SKM-1 treated with dmso at 0.1 percent for 144 hours (cell line): ENCODE measurements around the gene KCTD20.
A peak's percentile ranks its signal among the peaks of the same experiment; 100 is the strongest.
"Not testable (repeated sequence)": the region's sequence is repeated elsewhere in the genome, so short reads cannot be mapped to it uniquely, and the experiment has no call there.

Experiments used
- DNase-seq: peaks from one replicate; lab custom pipeline; 2025; ENCODE audit not compliant: unreplicated experiment; lab: John Stamatoyannopoulos, UW

The KCTD20 gene

DNA sequence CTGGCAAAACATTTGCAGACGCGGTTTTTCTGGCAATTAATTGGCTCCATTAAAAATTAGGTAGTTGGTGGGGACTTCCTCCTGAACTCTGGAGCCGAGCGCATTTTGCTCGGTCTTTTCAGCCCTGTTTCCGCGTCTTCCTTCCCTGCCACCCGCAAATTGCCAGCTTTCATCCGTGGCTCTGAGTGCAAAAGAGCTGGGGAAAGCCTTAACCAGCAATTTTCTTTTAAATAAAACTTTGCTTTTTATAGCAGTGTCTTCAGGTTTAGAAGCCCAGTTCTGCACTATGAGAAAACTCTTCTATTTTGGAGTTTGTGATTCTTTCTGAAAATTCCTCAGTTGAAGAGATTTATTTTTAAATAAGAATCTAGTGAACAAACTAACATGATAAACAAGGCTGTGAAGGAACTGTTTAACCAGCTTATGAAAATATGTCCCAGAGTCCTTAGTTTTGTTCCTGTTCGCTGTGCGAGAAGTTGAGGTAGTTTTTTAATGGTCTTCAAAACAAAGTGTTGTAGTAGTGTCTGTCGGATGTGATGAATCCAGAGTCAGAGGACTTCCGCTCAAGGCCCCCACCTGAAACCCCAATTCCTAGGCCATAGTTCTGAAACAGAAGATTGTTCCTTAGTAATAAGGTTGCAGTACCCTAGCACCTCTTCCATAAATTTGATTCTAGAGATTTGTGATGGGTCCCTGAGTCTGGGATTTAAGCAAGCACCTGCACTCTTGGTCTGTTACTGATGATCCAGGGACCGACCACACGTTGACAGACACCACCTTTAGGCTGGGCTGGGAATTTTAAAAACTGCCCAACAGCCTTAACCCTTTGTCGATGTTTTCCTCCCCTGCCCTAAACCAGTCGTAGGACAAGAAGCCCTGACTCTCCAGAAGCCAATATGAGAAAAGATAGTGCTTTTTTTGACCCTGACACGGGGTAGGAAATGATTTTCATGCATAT lies 950 bp downstream of the KCTD20 start:
- DNase-seq: no peak

- DNase-seq: no peak
These were observed 1.7 kb downstream of the KCTD20 start for GRCh38 chr6:36444470-36444869.

DNA sequence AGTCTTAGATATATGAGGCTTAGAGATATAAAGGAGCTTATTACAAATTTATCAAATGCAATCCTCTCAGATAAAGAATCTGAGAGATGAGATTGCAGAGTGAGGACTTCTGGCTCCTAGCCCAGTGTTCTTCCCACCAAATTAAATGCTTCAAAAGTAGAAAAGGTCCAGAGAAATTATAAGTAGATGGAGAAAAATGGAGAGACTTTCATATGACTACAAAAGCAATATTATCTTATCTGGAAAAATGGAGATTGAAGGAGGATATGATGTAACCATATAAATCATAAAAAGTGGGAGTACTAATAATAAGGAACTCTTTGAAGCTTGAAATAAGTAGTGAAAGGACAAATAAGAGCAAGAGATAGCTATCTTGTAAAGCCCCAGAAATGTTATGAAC lies 2.8 kb downstream of the KCTD20 start:
- DNase-seq: no peak

- not testable (repeated sequence) for DNase-seq
These were observed 6.4 kb downstream of the KCTD20 start for GRCh38 chr6:36449173-36449572.

DNA sequence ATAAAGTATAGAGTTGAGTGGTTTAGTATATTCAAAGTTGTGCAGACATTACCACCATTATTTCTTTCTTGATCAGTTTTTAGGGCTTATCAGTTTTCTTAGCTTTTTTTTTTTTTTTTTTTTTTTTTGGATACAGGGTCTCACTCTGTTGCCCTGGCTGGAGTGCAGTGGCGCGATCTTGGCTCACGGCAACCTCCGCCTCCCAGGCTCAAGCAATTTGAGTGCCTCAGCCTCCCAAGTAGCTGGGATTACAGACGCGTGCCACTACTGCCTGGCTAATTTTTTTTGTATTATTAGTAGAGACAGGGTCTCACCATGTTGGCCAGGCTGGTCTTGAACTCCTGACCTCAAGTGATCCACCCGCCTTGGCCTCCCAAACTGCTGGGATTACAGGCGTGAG lies 10.1 kb downstream of the KCTD20 start:
- DNase-seq: not testable (repeated sequence)

- no peak for DNase-seq
These were observed 12.8 kb downstream of the KCTD20 start for GRCh38 chr6:36455486-36456027.

- no peak for DNase-seq
These were observed 16.7 kb downstream of the KCTD20 start for GRCh38 chr6:36459501-36459900.

GRCh38 chr6:36460916-36461315 lies 18.1 kb downstream of the KCTD20 start:
- no peak for DNase-seq

GRCh38 chr6:36461646-36462045 lies 18.8 kb downstream of the KCTD20 start:
- no peak for DNase-seq

DNA sequence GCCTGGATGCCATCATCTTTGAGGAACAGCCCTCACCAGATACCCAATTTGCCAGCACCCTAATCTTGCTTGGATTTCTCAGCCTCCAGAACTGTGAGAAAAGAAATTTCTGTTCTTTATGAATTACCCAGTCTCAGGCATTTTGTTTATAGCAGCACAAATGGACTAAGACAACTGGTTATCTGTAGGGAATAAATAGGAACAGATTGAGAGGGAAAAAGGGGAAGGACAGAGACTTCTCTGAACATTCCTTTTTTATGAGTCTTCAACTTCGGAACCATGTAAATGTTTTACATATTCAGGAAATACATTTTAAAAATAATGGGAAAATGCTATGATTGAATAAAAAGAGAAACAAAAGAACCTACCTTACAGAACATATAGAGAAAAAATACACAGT lies 20.9 kb downstream of the KCTD20 start:
- no peak for DNase-seq

DNA sequence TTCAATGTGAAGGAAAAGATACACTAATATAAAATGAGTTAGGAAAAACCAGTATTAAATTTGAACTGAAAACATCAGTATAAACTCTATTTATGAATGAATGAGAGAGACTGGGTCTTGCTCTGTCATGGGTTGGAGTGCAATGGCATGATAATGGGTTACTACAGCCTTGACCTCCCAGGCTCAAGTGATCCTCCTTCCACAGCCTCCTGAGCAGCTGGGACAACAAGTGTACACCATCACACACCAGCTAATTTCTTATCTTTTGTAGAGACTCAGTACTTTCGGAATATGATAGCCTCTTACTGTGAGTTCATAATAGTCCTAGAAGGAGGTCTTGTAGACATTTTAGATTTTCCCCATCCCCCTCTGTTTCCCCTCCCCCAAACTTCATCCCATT lies 21.4 kb downstream of the KCTD20 start:
- no peak for DNase-seq

GRCh38 chr6:36467625-36468024 lies 24.8 kb downstream of the KCTD20 start:
- no peak for DNase-seq

DNA sequence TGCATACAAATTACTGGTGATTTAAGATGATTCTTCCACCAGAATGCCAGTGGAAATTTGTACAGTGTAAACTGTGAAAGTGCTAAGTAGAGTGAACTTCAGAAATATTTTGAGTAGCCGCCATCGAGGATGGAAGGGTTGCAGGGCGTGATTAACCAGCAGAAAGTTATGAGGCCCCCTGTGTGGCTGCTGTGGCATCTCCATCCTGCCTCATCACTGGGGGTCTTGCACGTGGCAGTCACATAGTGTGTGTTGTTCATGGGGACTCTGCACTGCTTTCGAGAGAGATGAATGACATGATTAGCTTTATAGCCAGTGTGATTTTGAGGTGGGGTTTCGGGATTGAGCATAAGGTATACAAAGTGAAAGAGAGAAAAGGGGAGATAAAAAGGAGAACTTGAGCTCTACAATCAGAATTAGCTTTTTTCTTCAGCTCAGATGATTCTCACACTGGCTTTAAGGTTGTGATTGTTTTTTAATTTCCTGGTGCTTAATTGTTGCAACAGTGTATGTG lies 26.4 kb downstream of the KCTD20 start:
- no peak for DNase-seq

DNA sequence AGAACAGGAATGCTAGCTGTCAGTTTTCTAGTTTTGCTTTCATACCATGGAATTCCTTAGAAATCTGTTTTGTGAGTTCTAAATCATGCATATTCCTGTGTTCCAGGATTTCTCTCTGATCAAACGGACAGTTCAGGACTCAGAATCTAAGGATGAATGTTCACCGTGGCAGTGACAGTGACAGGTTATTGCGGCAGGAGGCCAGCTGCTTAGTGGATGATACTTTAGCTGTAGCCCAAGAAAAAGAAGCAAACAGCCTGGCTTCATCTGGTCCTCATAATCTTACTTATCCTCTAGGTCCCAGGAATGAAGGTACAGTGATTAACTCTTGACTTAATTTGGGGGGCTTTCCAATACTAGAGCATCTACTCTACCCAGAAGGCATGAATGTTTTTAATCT lies 27.1 kb downstream of the KCTD20 start:
- no peak for DNase-seq

DNA sequence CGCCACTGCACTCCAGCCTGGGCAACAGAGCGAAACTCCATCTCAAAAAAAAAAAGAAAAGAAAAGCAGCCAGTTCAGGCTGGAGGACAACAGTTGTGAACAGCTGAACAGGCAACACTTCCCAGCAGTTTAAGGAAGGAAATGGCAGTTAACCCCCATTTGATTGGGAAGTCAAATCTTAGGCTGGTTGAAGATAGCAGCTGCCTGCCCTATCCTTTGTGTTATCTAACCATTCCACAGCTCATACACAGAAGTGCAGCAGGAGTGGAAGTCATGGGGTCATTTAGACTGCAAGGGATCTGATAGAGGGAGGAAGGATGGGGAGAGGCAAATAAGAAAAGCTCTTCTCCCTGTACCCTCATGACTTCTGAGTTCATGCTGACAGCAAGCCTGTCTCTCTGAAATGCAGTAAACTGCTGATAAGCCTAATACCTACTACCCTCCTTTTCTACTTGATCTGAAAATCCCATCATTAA lies 35.3 kb downstream of the KCTD20 start:
- DNase-seq: peak; percentile 20

- no peak for DNase-seq
These were observed 36.5 kb downstream of the KCTD20 start for GRCh38 chr6:36479256-36479655.

- not testable (repeated sequence) for DNase-seq
These were observed 40.5 kb downstream of the KCTD20 start for GRCh38 chr6:36483326-36483725.

DNA sequence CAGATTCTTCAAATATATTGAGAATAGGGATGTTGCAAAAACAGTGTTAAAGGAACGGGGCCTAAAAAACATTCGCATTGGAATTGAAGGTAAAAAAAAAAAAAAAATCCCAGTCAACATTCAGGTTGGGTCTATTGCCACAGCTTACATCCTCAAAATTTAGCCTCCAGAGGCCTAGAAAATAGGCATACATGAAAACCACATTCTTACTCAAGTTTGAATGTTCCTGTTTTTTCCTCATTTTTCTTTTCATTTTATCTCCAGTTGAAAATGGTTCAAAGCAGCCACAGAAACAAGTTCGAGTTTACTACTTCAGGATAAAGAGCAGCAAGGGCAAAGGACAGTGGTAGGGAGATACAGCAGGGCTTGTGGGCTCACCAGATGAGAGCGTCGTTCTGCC lies 41.9 kb downstream of the KCTD20 start:
- peak; percentile 58 for DNase-seq

- no peak for DNase-seq
These were observed 44.9 kb downstream of the KCTD20 start for GRCh38 chr6:36487698-36488097.

- DNase-seq: no peak
These were observed 45.4 kb downstream of the KCTD20 start for GRCh38 chr6:36488221-36488620.

DNA sequence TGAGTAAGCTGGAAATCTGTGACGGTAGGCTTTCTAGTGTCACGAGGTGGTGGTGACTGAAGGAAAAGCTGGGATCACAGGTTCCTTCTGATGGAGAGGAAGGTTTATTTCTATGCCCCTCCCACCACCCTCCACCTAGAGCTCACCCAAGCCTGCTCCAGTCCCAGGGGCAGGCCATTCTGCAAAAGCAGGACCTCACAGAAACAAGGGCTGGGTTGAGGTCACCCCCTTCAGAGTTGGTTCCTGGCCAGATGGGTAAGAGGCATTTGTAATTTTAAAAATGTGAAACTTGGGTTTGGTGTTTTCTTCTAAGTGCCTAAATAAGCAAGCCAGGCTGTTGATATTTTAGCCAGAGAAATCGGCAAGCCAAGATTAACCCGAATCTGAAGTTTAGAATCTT lies 46.6 kb downstream of the KCTD20 start:
- DNase-seq: no peak

DNA sequence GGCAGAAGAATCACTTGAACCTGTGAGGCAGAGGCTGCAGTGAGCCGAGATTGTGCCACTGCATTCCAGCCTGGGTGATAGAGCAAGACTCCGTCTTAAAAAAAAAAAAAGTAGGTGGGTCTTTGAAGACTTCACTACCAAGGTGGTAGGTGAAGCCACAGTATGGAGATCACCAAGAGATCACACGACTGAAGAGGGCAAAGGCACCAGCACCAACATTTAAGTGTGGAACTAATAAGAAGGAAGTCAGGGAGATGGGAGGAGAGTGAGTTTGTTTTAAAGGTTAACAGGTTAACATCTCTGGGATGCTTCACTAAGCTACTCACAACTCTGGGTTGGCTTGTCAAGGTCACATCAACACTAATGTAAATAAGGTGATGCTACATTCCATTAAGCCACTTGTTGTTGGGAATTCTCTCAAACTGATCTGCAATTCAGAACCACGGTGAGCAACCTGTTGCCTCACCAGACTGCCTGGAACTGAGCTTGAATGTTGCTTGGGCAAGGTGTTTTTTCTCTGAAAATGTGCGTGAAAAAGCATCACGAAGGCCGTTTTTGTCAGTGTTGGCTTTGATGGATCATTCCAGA lies 48.7 kb downstream of the KCTD20 start:
- no peak for DNase-seq
